Measurements from ENCODE around the gene KPNA6.

GRCh38 chr1:32094746-32095521 is 12.9 kb upstream of the KPNA6 start:
- TF ChIP-seq, protein P1, sequence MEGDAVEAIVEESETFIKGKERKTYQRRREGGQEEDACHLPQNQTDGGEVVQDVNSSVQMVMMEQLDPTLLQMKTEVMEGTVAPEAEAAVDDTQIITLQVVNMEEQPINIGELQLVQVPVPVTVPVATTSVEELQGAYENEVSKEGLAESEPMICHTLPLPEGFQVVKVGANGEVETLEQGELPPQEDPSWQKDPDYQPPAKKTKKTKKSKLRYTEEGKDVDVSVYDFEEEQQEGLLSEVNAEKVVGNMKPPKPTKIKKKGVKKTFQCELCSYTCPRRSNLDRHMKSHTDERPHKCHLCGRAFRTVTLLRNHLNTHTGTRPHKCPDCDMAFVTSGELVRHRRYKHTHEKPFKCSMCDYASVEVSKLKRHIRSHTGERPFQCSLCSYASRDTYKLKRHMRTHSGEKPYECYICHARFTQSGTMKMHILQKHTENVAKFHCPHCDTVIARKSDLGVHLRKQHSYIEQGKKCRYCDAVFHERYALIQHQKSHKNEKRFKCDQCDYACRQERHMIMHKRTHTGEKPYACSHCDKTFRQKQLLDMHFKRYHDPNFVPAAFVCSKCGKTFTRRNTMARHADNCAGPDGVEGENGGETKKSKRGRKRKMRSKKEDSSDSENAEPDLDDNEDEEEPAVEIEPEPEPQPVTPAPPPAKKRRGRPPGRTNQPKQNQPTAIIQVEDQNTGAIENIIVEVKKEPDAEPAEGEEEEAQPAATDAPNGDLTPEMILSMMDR (IDR thresholded peaks at IDR 0.05), result no peak
- no peak for TF ChIP-seq POLR2AphosphoS5 (IDR thresholded peaks at IDR 0.05; ENCODE audit: low read depth, low read length)
- no peak for TF ChIP-seq GABPA (IDR thresholded peaks at IDR 0.05; ENCODE audit: low read depth)
- TF ChIP-seq RAD21 (IDR thresholded peaks at IDR 0.05; ENCODE audit: low read length), result no peak
- no peak for TF ChIP-seq PBX3 (IDR thresholded peaks at IDR 0.05)
- TF ChIP-seq, protein P2, sequence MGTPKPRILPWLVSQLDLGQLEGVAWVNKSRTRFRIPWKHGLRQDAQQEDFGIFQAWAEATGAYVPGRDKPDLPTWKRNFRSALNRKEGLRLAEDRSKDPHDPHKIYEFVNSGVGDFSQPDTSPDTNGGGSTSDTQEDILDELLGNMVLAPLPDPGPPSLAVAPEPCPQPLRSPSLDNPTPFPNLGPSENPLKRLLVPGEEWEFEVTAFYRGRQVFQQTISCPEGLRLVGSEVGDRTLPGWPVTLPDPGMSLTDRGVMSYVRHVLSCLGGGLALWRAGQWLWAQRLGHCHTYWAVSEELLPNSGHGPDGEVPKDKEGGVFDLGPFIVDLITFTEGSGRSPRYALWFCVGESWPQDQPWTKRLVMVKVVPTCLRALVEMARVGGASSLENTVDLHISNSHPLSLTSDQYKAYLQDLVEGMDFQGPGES (IDR thresholded peaks at IDR 0.05; ENCODE audit: low read depth, low read length), result no peak
- no peak for TF ChIP-seq MXI1 (IDR thresholded peaks at IDR 0.05; ENCODE audit: low read depth, low read length)
- TF ChIP-seq ZBTB33 (IDR thresholded peaks at IDR 0.05; ENCODE audit: borderline replicate concordance, low read depth), result no peak
- TF ChIP-seq NFIC (IDR thresholded peaks at IDR 0.05; ENCODE audit: borderline replicate concordance), result no peak
- no peak for TF ChIP-seq EP300 (IDR thresholded peaks at IDR 0.05; ENCODE audit: borderline replicate concordance in 1 of 2, low read depth in 1 of 2, low read length in 1 of 2)
- TF ChIP-seq TAF1 (IDR thresholded peaks at IDR 0.05; ENCODE audit: borderline replicate concordance, low read depth, low read length), result no peak
